CD4-positive, alpha-beta T cell treated with Interleukin-17A for 1 hour (primary cell): ENCODE data around the gene CARMIL1.
A peak's percentile ranks its signal among the peaks of the same experiment; 100 is the strongest.

Experiments used
- DNase-seq: peaks from one replicate; pipeline ENCODE4 v3.0.0-alpha.2; 2020

The CARMIL1 gene

DNA sequence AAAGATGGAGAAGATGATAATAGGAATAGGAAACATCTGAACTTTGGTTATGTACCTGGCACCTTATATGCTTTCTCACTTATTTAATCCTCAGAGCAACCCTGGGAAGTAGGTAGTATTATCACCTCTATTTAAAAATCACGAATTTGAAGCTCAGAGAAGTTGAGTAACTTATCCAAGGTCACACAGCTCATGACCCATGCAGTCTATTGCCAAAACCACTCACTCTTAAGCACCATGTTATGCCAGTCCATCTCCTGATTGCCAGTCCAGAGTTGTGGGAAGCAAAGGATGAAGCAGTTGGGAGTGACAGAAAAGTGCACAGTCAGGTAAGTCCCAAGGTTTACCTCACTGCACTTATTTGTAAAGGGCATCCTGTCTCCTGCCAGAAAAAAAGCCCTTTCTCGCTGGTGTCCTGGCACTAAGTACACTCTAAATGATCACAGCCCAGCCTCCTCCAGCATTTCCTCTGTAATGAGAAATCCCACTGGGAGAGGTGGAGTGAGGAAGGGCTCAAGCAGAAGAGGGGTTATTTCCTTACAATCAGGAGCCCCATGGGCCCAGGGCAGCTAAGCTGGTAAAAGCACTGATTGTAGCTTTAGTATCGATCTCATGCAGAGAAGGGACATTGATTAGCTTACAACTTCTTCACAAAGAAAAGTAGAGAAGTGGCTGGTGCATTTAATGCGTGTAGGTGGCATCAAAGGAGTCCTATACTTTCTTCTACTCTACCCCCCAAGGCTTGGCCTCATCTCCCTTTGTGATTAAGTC, 351.5 kb downstream of the CARMIL1 start:
- no peak for DNase-seq

DNA sequence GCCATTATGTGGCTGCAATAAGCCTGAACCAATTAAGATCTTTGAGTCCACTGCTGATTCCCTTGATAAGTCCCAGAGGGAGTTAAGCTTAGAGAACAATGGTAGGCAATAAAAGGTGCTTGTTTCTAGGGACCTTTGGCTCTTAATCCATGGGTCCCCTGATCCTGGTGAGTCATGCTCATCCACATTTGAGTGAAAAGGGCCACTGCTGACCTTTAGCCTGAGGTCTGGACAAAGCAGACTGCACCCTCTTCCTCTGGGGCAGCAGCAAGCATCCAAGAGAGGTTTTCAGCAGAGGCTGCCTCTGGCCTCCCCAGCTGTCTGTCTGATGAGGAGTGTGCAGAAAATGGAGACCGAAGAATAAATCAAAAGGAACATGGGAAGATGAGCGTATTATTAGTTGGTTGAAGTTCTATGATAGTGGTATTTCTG, 356.7 kb downstream of the CARMIL1 start:
- no peak for DNase-seq

DNA sequence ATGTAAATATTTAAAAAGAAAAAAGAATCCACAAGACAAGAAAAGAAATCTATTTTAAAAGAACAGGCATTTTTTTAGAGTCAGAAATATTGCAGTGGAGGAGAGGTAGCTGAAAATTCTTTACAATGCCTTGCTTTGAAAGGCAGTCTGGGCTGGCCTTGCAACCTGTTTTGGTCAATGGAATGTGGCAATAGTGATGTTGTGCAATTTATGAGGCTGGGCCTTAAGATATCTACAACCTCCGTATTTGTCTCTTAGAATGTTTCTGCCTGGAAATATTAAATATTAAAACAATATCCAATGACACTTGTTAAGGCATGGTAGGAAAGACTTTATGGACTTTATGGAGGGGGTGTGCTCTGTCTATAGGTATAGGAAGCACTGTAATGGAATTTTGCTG, 358.0 kb downstream of the CARMIL1 start:
- no peak for DNase-seq

DNA sequence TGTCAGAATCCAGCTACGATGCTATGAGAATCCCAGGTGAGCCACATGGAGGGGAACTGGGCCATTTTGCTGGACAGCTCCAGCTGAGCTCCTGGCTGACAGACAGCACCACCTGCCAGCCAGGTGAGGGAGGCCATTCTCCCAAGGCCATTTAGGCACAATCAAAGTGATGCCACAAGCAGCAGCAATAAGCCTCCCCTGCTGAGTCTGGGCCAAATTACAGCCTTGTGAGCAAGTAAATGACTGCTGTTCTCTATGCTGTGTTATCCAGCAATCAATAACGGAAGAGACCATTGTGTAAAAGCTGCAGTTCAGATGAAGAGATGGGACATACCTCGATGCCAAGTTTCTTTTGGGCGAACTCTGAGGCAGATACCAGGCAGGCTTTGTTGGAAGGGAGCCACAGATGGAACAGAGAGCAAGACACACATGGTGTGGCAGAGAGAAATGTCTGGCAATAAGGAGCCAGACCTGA, 358.8 kb downstream of the CARMIL1 start:
- no peak for DNase-seq

DNA sequence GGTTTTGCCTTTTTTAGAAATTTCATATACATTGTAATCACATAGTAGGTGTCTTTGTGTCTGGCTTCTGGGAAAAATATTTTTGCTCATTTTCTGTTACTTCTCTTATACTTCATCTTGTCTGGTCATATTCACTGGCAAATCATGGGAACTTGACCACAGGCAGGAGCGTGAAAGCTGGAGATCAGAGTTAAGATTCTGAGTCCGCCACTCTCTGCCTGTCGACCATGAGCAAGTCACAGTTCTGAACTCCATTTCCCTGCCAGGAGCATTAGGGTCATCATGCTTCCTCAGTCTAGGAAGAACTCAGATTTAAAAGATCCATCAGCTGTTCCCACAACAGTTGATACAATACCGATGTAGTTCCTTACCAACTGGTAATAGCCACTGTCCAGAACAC, 360.5 kb downstream of the CARMIL1 start:
- no peak for DNase-seq

DNA sequence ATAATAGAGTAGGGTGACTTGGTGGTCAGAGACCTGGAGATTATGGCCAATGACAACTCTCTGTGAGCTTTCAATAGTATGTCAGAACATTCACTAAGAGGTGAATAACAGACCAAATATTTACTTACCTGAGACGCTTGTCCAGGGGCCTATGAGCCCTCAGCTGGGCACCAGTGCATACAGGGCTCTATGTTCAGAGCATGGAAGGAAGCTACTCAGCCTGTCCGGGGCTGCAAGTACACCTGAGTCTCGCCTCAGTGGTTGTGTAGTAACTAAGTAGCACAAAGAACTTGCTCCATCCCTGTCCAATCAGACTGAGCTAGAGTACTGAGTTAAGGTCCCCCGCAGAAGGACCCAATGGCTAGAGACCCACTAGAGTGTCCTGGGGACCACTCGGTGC, 361.3 kb downstream of the CARMIL1 start:
- no peak for DNase-seq

DNA sequence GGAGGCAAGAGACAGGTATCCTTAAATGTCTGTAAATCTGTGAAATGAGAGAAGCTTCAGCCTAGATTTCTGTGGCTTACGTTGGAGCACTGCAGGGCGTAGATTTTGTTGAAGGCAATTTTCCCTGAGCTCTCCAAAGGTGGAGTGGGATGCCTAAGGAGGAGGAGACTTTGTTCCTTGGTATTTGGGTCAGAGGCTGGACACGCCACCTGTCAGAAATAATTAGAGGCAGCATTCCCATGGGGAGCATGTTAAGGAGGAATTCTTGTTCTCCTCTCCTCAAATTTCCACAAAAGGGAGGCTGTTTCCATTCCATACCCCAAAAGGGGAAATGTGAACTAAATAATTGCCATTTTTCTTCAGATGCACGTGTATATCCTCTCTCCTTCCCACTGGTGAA, 361.7 kb downstream of the CARMIL1 start:
- no peak for DNase-seq

DNA sequence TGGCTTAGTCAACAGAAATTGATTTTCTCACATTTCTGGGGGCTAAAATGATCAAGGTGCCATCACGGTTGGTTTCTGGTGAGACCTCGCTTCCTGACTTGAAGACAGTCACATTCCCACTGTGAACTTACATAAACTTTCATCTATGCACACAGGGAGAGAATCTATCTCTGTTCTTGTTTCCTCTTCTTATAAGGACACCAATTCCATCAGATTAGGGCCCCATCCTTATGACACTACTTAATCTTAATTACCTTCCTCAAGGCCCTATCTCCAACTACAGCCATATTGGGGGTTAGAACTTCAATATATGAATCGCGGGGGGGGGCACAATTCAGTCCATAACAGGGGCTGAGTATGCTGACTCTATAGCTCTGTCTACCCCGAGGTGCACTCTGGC, 362.2 kb downstream of the CARMIL1 start:
- DNase-seq = no peak

DNA sequence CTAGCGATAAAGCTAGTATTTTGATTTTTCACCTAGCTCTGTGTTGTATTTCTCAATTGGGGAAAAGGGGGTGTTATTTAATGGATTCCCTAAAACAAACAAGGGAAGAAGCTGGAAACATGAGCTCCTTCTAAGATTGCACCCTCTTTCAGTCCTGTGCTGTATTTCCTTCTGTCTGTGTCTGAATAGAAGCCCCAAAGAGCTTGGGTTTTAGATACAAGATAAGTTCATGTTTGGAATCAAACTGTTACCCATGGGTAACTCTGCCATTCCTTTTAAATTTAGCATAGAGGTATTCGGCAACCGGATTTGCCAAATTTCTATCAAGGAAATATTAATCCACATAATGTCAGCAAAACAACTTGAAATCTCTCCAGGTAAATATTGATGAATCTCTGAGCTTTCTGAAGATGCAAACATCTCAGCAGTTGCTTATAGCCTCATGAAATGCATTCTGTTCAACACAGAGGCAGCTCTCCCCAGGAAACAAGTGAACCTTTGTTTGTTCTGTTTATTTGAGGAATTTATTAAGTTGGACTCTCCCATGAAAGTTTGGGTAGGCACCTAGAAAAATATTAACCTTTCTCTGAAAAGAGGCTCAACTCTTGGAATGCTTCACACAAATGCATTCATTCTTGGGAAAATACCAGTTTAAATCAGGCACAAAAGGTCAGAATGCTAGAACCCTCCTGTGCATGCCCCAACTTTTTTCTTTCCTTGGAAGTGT, 362.9 kb downstream of the CARMIL1 start:
- no peak for DNase-seq

DNA sequence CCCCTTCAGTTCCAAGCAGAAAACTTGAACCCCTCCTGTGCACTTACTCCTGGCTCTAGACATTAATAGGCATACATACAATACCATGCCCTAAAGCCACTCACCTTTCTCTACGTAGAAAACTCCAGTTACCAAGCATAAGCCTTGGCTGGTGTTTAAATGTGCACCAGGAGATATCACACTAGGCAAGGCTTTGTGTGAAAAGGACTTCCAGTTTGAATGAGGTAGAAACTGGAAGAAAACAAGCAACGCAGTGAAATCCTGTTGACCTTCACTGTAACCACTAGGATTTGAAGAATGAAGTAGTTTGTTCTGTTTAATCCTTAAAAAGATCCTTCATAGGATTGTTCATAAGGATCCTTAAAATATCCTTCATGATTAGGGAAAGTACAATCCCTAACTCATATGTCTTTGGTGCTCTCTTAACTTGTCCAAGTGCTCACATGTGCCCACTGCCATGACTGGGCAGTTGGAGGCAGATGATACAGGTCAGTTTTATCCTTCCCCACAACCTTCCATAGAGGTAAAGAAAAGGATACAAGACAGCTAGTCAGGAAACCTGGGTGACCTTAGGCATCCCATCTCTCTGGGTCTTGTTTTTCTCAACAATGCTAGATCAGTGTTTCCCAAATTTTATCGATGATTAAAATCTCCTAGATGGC, 363.6 kb downstream of the CARMIL1 start:
- no peak for DNase-seq

DNA sequence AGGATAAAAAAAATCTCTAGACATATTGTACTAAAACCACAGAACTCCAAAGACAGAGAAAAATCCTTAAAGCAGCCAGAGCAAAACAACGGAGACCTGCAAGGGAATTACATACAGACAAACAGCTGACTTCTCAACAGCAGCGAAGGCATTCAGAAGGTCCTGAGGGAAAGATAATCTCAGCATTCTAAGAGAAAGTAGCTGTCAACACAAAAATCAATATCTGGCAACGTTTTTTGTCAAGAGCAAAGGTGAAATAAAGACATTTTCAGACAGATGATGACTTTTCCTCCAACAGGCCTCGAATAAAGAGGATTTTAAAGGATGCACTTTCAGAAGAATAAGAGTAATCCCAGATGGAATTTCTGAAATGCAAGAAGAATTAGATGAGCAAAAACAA, 366.7 kb downstream of the CARMIL1 start:
- DNase-seq = no peak

DNA sequence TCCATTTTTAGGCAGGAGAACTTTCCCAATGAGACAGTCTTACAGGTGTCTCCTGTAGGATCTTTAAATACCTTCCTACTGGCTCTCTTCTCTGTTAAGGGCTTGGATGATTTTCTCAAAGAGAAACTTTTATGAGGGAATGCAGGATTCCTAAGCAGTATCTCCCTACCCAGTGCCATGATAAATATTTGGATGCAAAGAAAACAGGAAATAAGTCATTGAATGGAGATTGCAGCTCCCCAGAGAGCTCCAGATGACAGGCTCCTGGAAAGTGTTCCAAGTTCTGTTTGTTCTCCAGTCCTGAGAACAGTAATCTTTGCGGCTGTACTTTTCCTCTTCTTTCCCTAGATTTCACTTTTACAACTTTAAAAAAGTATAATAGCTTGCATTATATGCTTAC, 370.4 kb downstream of the CARMIL1 start:
- DNase-seq = no peak

DNA sequence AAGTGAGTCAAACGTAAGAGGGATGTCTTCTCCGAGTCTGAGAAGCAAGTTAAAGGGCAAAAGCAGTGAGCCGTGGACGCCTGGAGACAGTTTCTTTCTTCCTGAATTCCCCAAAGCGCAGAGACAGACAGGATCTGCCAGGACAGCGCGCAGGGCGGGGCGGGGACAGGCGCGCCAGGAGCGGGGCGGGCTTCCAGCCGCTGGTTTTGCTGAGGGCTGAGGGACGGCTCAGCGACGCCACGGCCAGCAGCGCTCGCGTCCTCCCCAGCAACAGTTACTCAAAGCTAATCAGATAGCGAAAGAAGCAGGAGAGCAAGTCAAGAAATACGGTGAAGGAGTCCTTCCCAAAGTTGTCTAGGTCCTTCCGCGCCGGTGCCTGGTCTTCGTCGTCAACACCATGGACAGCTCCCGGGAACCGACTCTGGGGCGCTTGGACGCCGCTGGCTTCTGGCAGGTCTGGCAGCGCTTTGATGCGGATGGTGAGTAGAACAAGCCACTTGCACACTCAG, 372.9 kb downstream of the CARMIL1 start, which contains the start of gene SCGN:
Gene SCGN, plus strand, starts transcription at position 209 of the 509 bp plus-strand sequence. Its CDS starts 189 bp downstream, at position 398.
- peak; percentile 5 for DNase-seq

DNA sequence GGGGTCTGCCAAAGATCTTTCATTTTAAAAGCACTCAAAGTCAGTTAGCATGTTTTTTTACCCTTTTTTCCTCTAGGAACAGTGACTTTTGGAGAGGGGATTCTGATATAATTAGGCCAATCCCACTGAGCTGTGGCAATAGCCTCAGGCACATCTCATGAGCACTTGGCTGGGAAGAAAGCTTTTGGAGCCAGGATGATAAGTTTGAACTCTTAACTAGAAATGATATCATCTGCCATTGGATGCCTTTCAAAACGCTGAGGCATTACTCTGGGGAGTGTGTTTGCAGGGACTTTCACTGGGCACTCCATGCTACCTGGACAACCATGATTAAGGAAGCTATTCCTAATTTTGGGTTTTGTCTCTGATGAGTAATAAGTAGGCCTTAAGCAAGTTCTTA, 376.5 kb downstream of the CARMIL1 start:
- DNase-seq = no peak

DNA sequence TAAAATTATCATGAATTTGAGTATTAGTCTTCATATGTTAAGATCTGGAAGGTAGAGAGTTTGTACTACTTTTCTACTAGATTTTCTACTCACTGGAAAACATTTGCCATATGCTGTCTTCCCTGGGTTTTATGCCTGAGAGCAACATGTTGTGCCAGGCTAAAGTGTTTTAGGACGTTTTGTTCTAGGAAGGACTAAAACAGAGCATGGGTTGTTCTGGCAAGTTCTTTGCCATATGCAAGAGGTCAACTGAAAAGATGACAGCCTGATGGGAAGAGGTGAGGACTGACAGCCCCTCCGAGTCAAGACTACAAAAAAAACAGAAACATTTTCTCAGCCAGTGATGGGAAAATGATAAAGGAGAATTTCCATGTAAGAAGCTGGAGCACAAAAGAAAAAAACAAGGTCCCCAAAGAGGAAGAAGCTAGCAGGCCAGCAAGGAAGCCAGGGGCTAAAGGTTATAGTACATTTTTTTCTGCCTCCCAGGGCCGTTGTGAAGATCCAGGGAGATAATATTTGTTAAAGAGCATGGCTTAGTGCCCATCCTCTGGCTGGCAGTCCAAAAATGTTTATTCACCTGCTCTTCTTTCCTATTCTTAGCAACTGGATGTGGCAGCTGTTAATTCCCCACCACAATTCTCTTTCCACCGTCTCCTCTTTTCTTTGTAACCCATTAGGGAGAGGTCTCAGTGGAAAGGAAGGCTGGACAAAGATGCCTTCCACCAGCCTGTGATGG, 380.6 kb downstream of the CARMIL1 start:
- no peak for DNase-seq

DNA sequence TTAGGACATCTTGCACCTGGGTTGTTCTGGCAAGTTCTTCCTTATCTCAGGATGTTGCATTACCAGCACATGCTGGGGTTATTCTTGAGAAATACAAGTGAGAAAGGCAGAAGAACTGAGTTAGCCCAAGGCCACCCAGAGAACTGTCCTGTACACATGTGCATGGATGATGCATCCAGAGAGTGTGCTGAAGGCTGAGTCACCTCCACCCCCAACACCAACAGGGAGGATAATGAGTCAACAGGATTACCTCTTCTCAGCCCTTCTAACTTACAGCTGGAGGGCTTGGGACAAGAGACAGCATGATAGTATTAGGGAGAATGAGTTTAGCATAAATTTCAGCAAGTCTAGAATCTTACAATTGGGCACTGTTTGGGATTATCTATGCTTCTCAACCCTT, 381.3 kb downstream of the CARMIL1 start:
- DNase-seq = no peak

DNA sequence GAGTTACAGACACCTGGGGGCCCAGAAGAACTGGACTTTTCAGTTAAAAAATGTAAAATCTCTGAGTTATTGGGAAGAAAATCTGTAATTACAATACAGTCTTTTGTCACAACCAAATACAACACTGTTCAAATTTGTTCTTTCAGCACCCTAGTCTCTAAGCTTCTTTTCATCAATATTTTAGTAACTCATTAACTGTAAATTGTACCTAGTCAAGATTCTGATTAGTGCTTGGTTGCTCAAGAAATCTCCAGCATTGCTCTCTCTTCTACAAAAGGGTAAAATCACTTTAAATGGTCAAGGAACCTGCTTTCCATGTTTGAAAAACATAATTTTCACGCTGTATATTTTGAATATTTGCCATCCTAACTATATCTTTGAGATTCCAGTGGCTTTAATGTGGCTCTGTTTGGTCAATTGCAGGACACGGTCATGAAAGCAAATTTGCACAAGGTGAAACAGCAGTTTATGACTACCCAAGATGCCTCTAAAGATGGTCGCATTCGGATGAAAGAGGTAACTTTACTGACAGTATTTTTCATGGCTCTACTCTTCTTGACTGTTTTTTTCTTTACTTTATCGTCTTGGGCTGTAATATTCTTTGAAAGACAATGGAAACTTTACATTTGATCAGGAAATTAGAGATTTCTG, 382.1 kb downstream of the CARMIL1 start:
- no peak for DNase-seq

DNA sequence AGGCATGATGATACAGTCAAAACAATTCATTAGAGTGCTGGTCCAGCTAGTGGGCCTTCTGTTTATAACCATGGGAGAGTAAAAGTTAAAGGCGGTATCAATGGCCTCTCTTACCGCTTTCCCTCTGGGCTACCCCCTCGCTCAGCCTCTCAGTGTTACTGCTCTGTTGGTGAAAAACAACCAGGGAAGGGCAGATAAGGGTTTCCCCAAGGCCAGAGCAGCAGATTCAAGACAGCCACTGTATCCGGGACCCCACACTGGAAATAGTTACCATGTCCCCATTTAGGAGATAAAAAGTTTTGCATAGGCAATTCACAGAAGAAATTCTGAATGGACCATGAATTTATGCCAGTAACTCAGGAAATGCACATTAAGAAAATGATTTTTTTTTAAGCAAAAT, 386.3 kb downstream of the CARMIL1 start:
- no peak for DNase-seq

DNA sequence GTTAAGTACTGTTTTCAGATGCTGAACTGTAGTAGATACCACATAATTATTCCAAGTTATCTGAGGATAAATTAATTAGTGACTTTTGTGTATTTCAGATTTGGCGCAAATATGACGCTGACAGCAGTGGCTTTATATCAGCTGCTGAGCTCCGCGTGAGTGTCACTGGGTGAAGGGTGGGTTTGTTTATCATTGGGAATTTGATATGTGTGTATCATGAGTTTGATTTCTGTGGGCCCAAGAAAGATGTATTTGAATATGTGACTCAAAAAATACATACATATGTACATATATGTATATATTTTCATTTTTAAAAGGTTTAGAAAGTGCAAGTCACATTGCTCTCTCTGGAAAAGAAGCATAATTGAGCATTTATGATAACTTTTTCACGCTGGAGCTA, 390.2 kb downstream of the CARMIL1 start:
- DNase-seq = no peak
